C4-2B (cell line): ENCODE results near the gene ARAP1.

ENCODE experiments used
- H3K27ac ChIP-seq: fragments of 450-650 bp; 2 replicates; pipeline ENCODE4 v1.5.1; 2017
- ZFX ChIP-seq: fragments of 450-650 bp; IDR thresholded peaks from 2 replicates; pipeline ENCODE4 v1.6.1; 2017
- TF ChIP-seq, protein P1 (sequence below): fragments of 450-650 bp; conservative IDR thresholded peaks from 2 replicates; pipeline ENCODE4 v1.5.1; 2017; ENCODE audit warnings: mild to moderate bottlenecking

Gene ARAP1

DNA sequence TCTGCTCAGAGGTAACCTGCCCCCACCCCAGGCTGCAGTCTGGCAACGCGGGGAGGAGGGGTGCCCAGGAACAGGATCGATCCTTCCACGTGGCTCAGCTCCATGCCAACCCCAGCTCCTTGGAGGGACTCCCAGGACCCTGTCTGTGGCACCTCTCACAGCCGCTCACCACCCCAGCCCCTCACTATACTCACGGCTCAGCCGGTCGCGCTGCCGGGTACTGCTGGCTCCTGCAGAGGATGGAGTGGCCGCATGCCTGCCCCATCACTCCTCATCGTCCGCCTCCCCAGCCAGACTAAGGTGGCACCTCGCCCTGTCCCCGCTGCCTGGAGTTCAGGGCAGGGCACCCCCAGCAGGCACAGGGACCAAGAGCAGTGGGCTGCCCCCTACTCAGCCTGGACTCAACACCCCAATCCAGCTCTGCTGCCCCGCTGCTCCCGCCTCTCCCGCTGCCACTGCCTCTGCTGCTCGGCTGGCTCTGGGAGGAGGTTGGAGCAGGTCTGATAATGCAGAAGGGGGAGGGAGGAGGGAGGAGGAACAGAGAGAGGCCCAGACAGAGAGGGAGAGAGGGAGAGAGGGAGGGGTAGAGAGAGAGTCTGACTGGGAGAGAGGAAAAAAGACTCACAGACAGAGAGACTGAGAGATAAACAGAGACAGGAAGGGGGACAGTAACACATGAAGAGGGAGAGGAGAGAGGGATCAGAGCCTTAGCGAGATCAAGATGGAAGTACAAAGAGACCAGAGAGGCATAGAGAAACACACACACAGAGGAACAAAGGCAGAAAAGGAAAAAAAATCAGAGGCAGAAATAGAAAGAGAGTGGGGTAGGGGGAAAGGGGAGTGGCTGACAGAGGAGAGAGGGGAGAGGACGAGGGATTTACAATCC, 78.0 kb downstream of the ARAP1 start, which contains the start of gene PDE2A:
TSS of gene PDE2A (minus strand) at position 480 of the 886 bp plus-strand sequence. CDS start at position 265, 215 bp downstream.
- H3K27ac ChIP-seq, result no peak within 1 kb of the TSS
- TF ChIP-seq, protein P1, sequence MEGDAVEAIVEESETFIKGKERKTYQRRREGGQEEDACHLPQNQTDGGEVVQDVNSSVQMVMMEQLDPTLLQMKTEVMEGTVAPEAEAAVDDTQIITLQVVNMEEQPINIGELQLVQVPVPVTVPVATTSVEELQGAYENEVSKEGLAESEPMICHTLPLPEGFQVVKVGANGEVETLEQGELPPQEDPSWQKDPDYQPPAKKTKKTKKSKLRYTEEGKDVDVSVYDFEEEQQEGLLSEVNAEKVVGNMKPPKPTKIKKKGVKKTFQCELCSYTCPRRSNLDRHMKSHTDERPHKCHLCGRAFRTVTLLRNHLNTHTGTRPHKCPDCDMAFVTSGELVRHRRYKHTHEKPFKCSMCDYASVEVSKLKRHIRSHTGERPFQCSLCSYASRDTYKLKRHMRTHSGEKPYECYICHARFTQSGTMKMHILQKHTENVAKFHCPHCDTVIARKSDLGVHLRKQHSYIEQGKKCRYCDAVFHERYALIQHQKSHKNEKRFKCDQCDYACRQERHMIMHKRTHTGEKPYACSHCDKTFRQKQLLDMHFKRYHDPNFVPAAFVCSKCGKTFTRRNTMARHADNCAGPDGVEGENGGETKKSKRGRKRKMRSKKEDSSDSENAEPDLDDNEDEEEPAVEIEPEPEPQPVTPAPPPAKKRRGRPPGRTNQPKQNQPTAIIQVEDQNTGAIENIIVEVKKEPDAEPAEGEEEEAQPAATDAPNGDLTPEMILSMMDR, result no peak
- no peak for TF ChIP-seq ZFX

DNA sequence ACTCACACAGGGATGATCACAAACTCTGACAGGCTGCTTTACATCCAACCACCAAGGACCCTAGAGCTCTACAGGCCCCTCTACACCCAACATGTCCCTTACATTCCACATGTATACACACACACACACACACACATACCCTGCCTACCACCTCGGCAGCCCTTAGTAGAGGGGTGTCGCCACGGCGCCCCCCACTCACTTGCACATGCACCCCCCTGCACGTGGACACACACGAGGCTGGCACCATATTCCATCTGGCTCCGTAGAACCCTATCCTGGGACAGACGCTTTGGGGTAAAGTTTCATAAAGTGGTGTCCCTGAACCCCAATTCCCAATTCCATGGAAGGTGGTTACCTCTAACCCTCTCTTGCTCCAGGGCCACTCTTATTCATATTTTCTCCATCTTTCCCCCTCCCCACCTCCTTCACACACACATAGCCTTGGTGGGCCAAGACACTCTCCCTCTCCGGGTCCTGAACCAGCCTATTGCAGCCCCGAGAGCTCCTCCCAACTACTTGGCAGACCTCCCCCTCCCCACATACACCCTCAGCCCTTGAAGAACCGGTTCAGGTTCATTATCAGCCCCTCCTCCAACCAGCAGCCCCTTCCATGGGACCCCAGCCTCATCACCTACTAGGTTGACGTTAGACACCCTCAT, 78.8 kb downstream of the ARAP1 start:
- TF ChIP-seq, protein P1, result no peak
- no peak for TF ChIP-seq ZFX
- H3K27ac ChIP-seq, result no peak overlapping the region

DNA sequence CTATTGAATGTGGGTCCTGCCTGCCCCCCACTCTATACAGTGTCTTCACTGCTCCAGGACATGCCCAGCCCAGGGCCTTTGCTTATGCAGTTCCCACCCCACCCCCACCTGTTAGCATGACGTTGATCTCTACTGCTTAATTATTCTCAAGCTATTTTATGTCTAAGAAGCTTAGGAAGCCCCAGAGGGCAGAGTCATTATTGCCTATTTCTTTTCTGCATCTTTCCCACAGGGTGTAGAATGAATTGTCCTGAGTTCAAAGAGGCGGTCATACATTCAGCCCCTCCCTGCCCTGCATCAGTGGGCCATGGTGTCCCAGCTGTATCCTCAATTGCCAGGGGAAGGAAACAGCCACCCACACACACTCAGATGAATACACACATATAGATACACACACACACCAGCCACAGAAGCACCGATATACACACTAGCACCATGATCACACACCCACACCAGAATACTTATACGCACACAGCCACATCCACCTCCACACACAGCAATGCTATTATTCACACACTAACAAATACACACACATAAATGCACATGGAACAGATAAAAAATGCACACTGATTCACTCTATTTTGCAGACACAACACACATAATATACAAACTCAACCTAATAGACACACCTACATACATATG, 79.5 kb downstream of the ARAP1 start:
- TF ChIP-seq ZFX, result no peak
- TF ChIP-seq, protein P1, result no peak
- H3K27ac ChIP-seq, result no peak overlapping the region

DNA sequence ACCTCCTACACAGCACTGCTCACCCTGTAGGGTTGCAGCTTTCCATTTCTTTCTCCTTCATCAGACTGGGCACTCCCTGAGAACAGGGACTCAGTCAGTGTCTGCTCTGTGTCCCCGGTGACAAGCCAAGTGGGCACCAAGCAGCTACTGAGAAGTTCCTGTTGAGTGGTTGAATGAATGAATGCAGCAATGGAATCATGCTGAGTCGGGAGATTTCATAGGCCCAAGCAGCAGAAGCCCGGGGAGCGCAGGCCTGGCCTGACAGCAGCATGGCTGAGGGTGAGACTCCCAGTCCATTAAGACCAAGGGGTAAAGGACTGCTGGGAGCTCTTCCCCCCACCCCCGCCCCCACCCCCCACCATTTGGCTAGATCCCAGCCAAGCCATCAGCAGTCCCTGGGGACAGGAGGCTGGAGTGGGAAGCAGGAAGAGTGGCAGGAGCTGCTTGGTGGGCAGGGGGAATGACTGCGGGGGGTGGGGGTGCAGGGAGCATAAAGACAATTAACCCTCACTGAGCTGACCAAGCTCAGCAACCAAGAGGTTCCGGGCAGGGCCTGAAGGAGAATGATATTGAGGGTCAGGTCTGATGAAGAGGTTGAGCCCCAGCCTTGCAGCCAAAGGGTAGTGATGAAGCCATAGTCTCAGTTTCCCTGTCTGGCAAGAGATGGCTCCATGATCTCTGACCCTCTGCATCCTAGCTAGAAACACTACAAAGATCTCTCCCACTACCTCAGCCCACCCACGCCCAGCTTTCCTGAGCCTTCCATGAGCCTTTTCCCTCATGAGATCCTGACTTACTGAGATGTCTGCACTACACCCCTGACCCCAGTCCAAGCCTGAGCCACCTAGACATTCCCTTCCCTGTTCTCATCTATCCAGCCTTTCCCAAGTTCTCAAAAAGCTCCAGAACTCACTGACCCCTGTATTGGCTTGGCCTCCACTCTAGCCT, 80.8 kb downstream of the ARAP1 start:
- no peak for TF ChIP-seq ZFX
- TF ChIP-seq, protein P1, result no peak
- no peak overlapping the region for H3K27ac ChIP-seq

DNA sequence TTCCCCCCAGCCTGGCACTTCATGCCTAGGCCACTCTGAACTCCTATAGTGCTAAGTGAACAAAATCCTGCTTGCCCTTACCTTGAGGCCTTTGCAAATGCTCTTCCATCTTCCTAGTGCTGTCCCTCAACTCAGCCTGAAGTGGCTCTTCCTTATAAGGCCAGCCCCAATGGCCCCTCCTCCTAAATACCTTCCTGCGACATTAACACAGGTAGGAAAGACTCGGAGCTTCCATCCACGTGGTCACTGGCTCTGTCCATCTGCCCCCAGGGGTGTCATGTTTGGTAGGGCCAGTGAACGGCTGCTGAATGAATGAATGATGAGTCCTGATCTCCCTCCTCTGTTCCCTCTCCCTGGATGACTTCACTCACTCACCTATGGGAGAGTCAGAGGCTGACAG, 82.2 kb downstream of the ARAP1 start:
- no peak for TF ChIP-seq ZFX
- TF ChIP-seq, protein P1, result no peak
- no peak overlapping the region for H3K27ac ChIP-seq

DNA sequence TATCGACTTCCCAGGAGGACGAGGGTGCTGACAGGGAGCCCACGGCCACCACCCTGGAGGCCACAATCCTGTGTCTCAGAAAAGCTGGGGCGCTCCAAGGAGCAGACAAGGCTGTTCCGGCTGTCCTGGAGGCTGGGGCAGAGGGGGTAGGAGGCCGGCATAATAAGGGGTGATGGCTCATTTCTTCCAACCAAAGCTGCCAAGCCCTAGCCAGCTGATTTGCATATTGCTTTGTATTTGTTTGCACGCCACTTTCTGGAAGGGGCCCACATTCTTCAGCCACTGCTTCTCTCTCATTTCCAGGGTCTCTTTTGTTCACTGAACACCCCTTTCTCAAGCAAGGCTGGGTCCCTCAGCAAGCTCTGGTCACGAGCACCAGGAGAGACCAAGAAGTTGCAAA, 82.7 kb downstream of the ARAP1 start:
- no peak overlapping the region for H3K27ac ChIP-seq
- TF ChIP-seq, protein P1, result no peak
- no peak for TF ChIP-seq ZFX
